ENCODE results near the gene DPYSL4.
A peak's percentile ranks its signal among the peaks of the same experiment; 100 is the strongest.

DPYSL4 gene

DNA sequence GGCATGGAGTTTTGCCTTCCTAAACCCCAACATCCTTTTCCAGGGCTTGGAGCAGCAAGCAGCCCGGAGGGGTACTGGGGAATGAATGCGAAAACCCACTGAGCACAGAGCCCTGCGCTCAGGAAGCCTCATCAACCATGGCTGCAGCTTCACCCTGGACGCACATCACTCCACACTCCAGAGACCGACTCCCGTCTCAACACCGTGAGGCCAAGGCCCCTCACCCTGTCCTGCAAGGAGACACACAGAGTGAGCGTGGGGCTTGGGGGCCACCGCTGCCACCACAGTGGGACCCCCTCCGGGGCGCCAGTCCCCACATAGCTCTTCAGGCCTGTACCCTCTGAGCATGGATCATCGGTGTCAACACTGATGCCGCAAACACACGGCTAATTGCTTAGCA, 41.9 kb downstream of the DPYSL4 start:
- DNase-seq (ENCODE audit: low spot score) = no peak

DNA sequence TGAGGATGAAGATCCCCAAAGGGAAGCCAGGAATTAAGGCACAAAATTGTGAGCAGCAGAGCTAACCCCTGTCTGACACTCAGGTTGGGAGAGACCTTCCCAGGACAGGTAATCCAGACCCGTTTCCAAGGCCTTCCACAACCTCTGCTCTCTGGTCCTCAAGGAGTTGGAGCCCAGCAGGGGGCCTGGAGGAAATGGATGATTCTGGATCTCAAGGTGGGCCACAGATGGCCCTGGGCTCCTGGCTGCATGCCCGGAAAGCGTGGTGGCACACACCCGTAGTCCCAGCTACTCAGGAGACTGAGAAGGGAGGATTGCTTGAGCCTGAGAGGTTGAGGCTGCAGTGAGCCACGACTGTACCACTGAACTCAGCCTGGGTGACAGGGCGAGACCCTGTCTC, 42.3 kb downstream of the DPYSL4 start:
- DNase-seq (ENCODE audit: low spot score) = no peak

DNA sequence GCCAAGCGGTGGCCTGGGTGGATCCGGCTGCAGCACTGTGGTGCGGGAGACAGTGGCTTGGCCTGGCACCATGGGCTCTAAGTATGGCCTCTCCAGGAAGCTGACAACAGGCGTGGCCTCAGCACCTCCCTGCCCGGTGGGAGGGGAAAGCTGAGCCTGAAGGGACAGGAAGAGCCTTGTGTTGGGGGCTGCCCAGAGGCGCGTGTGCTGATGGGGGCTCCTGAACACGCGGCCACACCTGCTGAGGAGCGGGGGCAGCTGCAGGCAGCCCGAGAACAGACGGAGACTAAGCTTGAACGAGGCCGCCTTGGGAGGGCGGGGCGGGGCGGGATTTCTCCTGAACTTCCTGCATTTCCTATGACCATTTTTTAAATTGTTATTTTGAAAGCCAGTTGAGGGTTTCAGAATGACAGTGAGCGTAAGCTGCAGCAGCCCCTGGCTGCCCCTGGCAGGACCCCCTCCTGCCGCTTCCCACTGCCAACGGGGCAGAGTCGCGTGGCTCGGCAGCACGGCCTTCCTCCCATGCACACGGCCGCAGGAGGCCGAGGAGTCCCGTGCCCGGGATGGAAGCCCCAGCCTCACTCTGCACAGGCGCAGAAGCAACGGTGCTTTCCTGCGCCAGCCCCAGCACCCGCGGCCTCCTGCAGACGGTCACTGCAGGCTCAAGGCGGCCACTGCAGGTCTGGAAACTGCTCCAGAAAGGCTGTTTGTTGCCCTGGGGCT, 43.2 kb downstream of the DPYSL4 start:
- DNase-seq (ENCODE audit: low spot score) = peak; percentile 45

- DNase-seq (ENCODE audit: low spot score) = no peak
Measured at GRCh38 chr10:132230557-132231210, 43.9 kb downstream of the DPYSL4 start.

DNA sequence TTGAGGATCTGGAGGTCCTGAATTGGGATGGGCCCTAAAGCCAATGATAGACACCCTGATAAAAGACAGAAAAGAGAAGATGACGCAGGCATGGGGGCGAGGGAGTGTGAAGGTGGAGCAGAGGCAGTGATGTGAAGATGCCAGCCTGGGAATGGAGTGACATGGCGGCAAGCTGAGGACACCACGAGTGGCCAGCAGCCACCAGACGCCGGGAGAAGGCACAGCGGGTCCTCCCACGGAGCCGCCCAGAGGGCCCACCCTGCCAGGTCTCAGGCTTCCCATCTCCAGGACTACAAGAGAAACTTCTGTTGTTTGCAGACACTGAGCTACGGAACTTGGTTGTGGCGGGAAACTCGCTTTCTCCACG, 44.9 kb downstream of the DPYSL4 start:
- DNase-seq (ENCODE audit: low spot score) = no peak

DNA sequence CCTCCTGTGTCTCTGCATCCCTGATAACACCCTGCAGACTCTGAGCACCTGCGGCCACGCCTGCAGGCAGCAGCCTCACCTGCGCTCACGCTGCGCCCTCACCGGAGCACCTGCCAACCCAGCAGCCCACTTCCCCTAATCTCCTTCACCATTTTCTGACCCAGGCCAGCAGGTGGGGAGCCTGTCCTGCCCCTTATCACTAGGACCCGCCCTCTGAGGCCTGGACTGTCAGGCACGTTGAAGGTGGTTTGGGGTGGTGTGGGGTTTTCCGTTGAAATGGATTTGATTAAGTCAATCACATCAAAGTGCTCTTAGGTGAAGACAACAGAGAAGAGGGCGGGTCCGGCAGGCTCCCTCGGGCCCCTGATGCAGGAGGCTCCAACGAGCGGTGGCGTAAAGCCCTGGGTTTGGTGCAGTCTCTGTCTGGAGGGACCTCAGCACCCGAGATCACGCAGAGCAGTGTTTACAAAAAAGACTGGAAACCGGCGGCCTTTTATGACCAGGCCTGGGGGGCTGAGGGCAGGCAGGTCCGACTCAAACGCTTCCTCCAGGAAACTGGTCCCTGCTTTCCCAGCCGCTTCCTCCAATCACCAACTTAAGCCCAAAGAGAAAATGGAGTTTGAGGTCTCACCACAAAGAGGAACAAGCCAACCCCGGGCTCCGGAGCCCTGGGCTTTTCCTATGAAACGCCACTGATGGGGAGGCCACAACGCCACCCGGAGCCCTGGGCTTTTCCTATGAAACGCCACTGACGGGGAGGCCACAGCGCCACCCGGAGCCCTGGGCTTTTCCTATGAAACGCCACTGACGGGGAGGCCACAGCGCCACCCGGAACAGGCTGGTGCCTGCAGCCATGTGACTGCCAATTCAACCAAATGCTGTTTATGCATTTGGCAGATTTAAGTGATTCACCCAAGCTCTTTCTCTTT, 45.5 kb downstream of the DPYSL4 start:
- no peak for DNase-seq (ENCODE audit: low spot score)

GRCh38 chr10:132232981-132233380, 46.2 kb downstream of the DPYSL4 start:
- no peak for DNase-seq (ENCODE audit: low spot score)

DNA sequence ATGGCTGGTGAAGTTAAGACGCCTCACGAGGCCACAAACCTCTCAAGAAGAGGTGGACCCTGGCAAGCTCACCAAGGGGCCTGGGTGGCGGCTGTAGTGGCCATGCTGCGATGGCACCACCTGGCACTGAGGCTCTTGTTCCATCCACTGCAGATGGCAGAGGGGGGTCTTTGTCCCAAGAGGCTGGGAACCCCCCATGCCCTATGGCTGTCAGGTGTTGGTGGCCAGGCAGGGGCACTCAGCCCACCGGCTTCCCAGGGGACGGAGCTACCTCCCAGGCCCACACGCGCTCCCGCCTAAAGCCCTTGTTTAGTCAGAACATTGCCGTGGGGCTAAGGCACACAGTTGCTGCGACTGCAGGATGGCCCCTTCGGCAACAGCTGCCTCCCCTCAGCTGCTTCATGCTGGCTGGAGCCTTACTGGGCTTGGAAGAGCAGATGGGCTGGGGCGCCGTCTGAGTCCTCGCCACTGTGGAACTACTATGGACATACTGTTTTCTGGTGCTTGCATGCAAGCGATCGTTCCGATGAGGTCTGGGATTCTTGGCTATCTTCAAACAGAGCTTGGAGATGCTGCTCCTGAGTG, 46.8 kb downstream of the DPYSL4 start:
- DNase-seq (ENCODE audit: low spot score) = no peak

DNA sequence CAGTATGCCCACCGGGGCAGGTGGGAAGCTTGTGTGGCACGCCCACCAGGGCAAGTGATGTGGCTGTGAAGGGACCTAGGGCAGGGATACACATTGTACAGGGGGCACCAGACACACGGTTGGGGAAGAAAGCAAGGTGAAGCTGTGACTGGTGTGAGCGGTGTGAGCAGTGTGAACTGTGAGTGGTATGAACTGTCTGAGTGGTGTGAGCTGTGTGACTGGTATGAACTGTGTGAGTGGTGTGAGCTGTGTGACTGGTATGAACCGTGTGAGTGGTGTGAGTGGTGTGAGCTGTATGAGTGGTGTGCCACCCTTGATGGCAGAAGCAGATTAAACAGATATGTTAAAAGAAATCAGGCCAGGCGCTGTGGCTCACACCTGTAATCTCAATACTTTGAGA, 48.1 kb downstream of the DPYSL4 start:
- DNase-seq (ENCODE audit: low spot score) = no peak

- no peak for DNase-seq (ENCODE audit: low spot score)
Measured at GRCh38 chr10:132236161-132236560, 49.4 kb downstream of the DPYSL4 start.

GRCh38 chr10:132236881-132237280, 50.1 kb downstream of the DPYSL4 start:
- DNase-seq (ENCODE audit: low spot score) = no peak

DNA sequence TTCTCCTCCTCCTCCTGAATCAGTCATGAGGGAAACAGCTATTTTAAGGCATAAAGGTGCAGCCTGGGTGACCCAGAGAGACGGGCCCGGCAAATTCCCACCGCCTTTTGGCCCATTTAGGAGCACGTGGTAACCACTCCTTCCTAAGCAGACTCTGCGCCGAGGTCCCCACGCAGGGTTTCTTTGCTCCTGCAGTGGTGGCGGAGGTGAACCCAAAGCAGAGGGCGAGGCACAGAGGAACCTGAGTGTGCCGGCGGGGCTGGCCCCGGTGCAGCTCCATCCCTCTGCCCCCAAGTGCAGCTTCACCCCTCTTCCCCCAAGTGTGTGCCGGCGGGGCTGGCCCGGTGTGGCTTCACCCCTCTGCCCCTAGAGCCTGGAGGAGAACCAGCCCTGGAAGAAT, 50.6 kb downstream of the DPYSL4 start:
- DNase-seq (ENCODE audit: low spot score) = no peak

- DNase-seq (ENCODE audit: low spot score) = peak; percentile 42
Measured at GRCh38 chr10:132237871-132238270, 51.1 kb downstream of the DPYSL4 start.

DNA sequence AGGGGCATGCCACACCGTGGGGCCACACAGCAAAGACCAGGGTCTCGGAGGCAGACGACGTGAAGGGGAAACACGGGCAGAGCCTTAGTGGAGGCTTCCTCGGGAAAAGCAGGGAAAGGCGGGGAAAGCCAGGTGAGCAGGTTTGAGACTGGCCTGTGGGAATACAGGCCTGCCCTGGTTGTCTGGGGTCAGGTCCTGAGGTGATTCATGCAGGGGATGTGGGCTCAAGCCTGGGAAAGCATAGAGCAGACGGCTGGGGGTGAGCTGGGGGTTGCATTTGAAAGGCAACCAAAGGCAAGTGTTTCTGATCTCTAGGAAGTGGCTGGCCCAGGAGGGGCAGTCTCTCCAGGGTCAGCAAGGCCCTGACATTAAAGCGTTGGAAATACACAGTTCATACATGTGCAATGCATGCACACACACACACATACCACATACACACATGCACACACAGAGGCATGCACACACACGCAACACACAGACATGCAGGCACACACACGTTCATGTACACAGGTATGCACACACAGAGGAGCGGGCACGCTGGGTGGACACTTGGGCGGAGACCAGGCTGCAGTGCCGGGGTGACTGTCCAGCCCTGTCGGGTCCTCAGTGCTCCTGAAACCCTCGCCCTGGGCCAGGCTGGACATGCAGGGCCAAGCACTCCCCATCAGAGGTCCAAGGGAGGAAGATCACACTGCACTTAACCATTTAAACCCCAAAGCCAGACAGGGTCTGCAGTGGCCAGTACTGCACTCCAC, 51.8 kb downstream of the DPYSL4 start:
- no peak for DNase-seq (ENCODE audit: low spot score)

- no peak for DNase-seq (ENCODE audit: low spot score)
Measured at GRCh38 chr10:132239126-132240031, 52.6 kb downstream of the DPYSL4 start.

DNA sequence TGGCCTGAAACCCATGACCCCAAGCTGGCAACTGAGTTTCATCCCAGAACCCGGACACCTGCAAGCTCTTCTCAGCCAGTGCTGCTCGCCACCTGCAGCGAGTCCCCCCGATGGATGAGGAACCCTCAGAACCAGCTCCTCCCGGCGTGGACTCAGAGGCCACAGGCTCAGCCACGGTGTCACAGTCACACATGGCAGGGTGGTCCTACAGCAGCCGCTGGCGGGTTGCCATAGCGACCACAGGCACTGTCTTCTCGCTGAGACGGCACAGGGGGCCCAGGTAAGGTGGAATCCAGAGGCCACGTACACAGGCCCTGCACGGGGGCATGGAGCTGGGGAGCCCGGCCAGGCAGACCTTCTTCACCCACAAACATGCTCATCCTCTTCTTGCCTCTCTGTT, 53.4 kb downstream of the DPYSL4 start:
- DNase-seq (ENCODE audit: low spot score) = no peak

DNA sequence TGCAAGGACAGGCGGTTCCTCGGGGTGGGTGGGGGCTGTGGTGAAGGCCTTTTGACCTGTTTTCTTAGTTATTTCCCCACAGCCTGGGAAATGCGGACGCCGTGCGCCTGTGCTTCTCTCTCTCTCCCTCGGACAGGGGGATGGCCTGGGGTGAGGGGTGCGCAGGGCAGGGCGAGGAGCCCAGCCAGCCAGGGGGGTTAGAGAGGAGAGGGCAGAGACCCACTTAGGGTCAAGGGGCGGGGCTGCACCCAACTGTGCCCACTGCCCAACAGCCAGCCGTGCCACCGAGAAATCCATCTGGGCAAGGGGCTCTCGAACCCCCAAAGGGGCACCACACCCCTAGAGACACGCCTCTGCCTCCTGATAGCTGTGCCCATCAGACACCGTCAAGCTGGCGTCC, 53.8 kb downstream of the DPYSL4 start:
- no peak for DNase-seq (ENCODE audit: low spot score)

DNA sequence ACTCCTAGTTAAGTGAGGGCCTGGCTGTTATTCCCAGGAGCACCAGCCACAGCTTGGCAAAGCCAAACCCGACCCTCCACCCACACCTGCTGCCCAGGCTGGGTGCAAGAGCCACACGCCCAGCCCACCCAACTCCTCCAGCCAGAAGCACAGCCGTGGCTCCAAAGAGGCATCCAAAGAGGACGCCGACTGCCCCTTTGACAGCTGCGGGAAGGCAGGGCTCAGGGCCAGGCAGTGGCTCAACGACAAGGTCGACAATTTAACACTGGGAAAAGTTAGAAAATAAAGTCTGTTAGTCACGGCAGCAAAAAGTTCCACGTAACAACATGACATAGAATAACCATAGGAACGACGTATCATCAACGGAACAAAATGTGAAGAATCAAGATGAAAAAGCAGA, 54.3 kb downstream of the DPYSL4 start:
- no peak for DNase-seq (ENCODE audit: low spot score)

DNA sequence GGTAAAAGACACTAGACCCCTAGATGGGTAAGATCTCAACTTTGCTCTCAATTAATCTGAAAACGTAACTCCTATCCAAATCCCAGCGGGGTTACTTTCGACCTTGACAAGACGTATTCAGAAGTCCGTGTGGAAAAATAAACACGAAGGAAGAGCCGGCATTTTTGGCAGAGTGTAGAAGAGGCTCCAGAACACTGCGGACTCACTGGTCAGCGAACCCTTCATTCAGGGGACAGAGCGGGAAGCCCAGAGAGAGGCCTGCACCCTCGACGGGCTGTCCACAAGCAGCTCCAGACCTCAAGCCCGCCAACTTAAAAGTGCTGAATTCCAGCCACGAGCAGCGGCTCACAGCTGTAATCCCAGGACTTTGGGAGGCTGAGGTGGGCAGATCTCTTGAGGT, 54.7 kb downstream of the DPYSL4 start:
- DNase-seq (ENCODE audit: low spot score) = no peak

- no peak for DNase-seq (ENCODE audit: low spot score)
Measured at GRCh38 chr10:132242103-132242840, 55.5 kb downstream of the DPYSL4 start.

Data from cerebellar cortex (tissue), 1 donor.